ENCODE measurements around the gene ANKRD13C.

Gene ANKRD13C

GRCh38 chr1:70331962-70332361, 22.6 kb downstream of the ANKRD13C start:
- TF ChIP-seq CREB1 (IDR thresholded peaks at IDR 0.05; ENCODE audit: low read depth), result no peak
- TF ChIP-seq EGR1 (IDR thresholded peaks at IDR 0.05), result no peak
- no peak for TF ChIP-seq NFIC (IDR thresholded peaks at IDR 0.05)
- no peak for TF ChIP-seq USF1 (IDR thresholded peaks at IDR 0.05)
- TF ChIP-seq MAX (IDR thresholded peaks at IDR 0.05), result no peak
- no peak for TF ChIP-seq EP300 (IDR thresholded peaks at IDR 0.05; ENCODE audit: borderline replicate concordance)
- no peak for TF ChIP-seq FOXM1 (IDR thresholded peaks at IDR 0.05; ENCODE audit: borderline replicate concordance, low read depth)
- TF ChIP-seq YY1 (IDR thresholded peaks at IDR 0.05; ENCODE audit: low read depth), result no peak
- no peak for TF ChIP-seq RAD21 (IDR thresholded peaks at IDR 0.05; ENCODE audit: low read depth)
- TF ChIP-seq TAF1 (IDR thresholded peaks at IDR 0.05; ENCODE audit: low read depth), result no peak
- TF ChIP-seq CEBPB (IDR thresholded peaks at IDR 0.05), result no peak
- TF ChIP-seq TEAD4 (IDR thresholded peaks at IDR 0.05), result no peak
- no peak for TF ChIP-seq TCF12 (IDR thresholded peaks at IDR 0.05; ENCODE audit: low read depth)
- no peak for TF ChIP-seq ZBTB7A (IDR thresholded peaks at IDR 0.05; ENCODE audit: low read depth)

- no peak for TF ChIP-seq EP300 (IDR thresholded peaks at IDR 0.05; ENCODE audit: borderline replicate concordance)
- TF ChIP-seq YY1 (IDR thresholded peaks at IDR 0.05; ENCODE audit: low read depth), result no peak
- TF ChIP-seq REST (IDR thresholded peaks at IDR 0.05; ENCODE audit: low read depth), result no peak
- TF ChIP-seq MAX (IDR thresholded peaks at IDR 0.05), result no peak
- no peak for TF ChIP-seq CEBPB (IDR thresholded peaks at IDR 0.05)
- TF ChIP-seq TEAD4 (IDR thresholded peaks at IDR 0.05), result no peak
- TF ChIP-seq USF1 (IDR thresholded peaks at IDR 0.05), result no peak
- no peak for TF ChIP-seq TAF1 (IDR thresholded peaks at IDR 0.05; ENCODE audit: low read depth)
- TF ChIP-seq FOXM1 (IDR thresholded peaks at IDR 0.05; ENCODE audit: borderline replicate concordance, low read depth), result no peak
- no peak for TF ChIP-seq TCF12 (IDR thresholded peaks at IDR 0.05; ENCODE audit: low read depth)
- TF ChIP-seq RAD21 (IDR thresholded peaks at IDR 0.05; ENCODE audit: low read depth), result no peak
- TF ChIP-seq NFIC (IDR thresholded peaks at IDR 0.05), result no peak
- TF ChIP-seq CREB1 (IDR thresholded peaks at IDR 0.05; ENCODE audit: low read depth), result no peak
- no peak for TF ChIP-seq EGR1 (IDR thresholded peaks at IDR 0.05)
- no peak for TF ChIP-seq ZBTB7A (IDR thresholded peaks at IDR 0.05; ENCODE audit: low read depth)
Measured at GRCh38 chr1:70327306-70328076, 27.0 kb downstream of the ANKRD13C start.

GRCh38 chr1:70324683-70325082, 29.8 kb downstream of the ANKRD13C start:
- no peak for TF ChIP-seq TEAD4 (IDR thresholded peaks at IDR 0.05)

- TF ChIP-seq TCF12 (IDR thresholded peaks at IDR 0.05; ENCODE audit: low read depth) (no peak), TAF1 (IDR thresholded peaks at IDR 0.05; ENCODE audit: low read depth) (no peak)
Measured at GRCh38 chr1:70319750-70320149, 34.8 kb downstream of the ANKRD13C start.

GRCh38 chr1:70318191-70318590, 36.3 kb downstream of the ANKRD13C start:
- TF ChIP-seq TCF12 (IDR thresholded peaks at IDR 0.05; ENCODE audit: low read depth), result no peak
- TF ChIP-seq CREB1 (IDR thresholded peaks at IDR 0.05; ENCODE audit: low read depth), result no peak
- no peak for TF ChIP-seq YY1 (IDR thresholded peaks at IDR 0.05; ENCODE audit: low read depth)
- no peak for TF ChIP-seq ZBTB7A (IDR thresholded peaks at IDR 0.05; ENCODE audit: low read depth)
- TF ChIP-seq TEAD4 (IDR thresholded peaks at IDR 0.05), result no peak
- no peak for TF ChIP-seq EGR1 (IDR thresholded peaks at IDR 0.05)
- no peak for TF ChIP-seq FOXM1 (IDR thresholded peaks at IDR 0.05; ENCODE audit: borderline replicate concordance, low read depth)
- TF ChIP-seq EP300 (IDR thresholded peaks at IDR 0.05; ENCODE audit: borderline replicate concordance), result no peak
- no peak for TF ChIP-seq CEBPB (IDR thresholded peaks at IDR 0.05)
- no peak for TF ChIP-seq TAF1 (IDR thresholded peaks at IDR 0.05; ENCODE audit: low read depth)
- TF ChIP-seq MAX (IDR thresholded peaks at IDR 0.05), result no peak
- no peak for TF ChIP-seq NFIC (IDR thresholded peaks at IDR 0.05)
- TF ChIP-seq USF1 (IDR thresholded peaks at IDR 0.05), result no peak
- no peak for TF ChIP-seq RAD21 (IDR thresholded peaks at IDR 0.05; ENCODE audit: low read depth)
- TF ChIP-seq REST (IDR thresholded peaks at IDR 0.05; ENCODE audit: low read depth), result no peak

All from Ishikawa (cell line).